ENCODE results near the gene DCC. TPM values are rescaled to one million over a fixed set of nuclear protein-coding genes. Genes with fewer than 3 reads are reported as not detected.

DCC gene
- polyA plus RNA-seq, 4 donors = 7.6 to 13.7 (median 9.5) TPM

- DNase-seq (ENCODE audit: low read depth in 4 of 4, low spot score in 2 of 4) = no peak
These were observed 941.4 kb downstream of the DCC start for GRCh38 chr18:53281406-53281805.

- DNase-seq (ENCODE audit: low read depth in 4 of 4, low spot score in 2 of 4) = no peak
These were observed 943.7 kb downstream of the DCC start for GRCh38 chr18:53283708-53284107.

- DNase-seq (ENCODE audit: low read depth in 4 of 4, low spot score in 2 of 4) = peak in 3 of 4 donors; percentile 15 to 45 (median 41)
These were observed 965.5 kb downstream of the DCC start for GRCh38 chr18:53305461-53305860.

- no peak for DNase-seq (ENCODE audit: low read depth in 4 of 4, low spot score in 2 of 4)
These were observed 979.6 kb downstream of the DCC start for GRCh38 chr18:53319628-53320027.

- no peak for DNase-seq (ENCODE audit: low read depth in 4 of 4, low spot score in 2 of 4)
These were observed 982.2 kb downstream of the DCC start for GRCh38 chr18:53322163-53322562.

GRCh38 chr18:53324353-53324752, 984.4 kb downstream of the DCC start:
- DNase-seq (ENCODE audit: low read depth in 4 of 4, low spot score in 2 of 4) = no peak

- DNase-seq (ENCODE audit: low read depth in 4 of 4, low spot score in 2 of 4) = no peak
These were observed 1020.8 kb downstream of the DCC start for GRCh38 chr18:53360501-53361443.

GRCh38 chr18:53375621-53376020, 1035.6 kb downstream of the DCC start:
- DNase-seq (ENCODE audit: low read depth in 4 of 4, low spot score in 2 of 4) = no peak

- peak in 2 of 4 donors; percentile 41 to 65 for DNase-seq (ENCODE audit: low read depth in 4 of 4, low spot score in 2 of 4)
These were observed 1040.2 kb downstream of the DCC start for GRCh38 chr18:53380063-53380639.

GRCh38 chr18:53382870-53383269, 1042.9 kb downstream of the DCC start:
- no peak for DNase-seq (ENCODE audit: low read depth in 4 of 4, low spot score in 2 of 4)

GRCh38 chr18:53385889-53386288, 1045.9 kb downstream of the DCC start:
- no peak for DNase-seq (ENCODE audit: low read depth in 4 of 4, low spot score in 2 of 4)

GRCh38 chr18:53387581-53387980, 1047.6 kb downstream of the DCC start:
- DNase-seq (ENCODE audit: low read depth in 4 of 4, low spot score in 2 of 4) = no peak

- DNase-seq (ENCODE audit: low read depth in 4 of 4, low spot score in 2 of 4) = no peak
These were observed 1062.7 kb downstream of the DCC start for GRCh38 chr18:53402670-53403069.

- no peak for DNase-seq (ENCODE audit: low read depth in 4 of 4, low spot score in 2 of 4)
These were observed 1068.3 kb downstream of the DCC start for GRCh38 chr18:53408271-53408670.

- DNase-seq (ENCODE audit: low read depth in 4 of 4, low spot score in 2 of 4) = no peak
These were observed 1071.5 kb downstream of the DCC start for GRCh38 chr18:53411511-53411910.

- no peak for DNase-seq (ENCODE audit: low read depth in 4 of 4, low spot score in 2 of 4)
These were observed 1077.0 kb downstream of the DCC start for GRCh38 chr18:53417003-53417402.

GRCh38 chr18:53421869-53422268, 1081.9 kb downstream of the DCC start:
- DNase-seq (ENCODE audit: low read depth in 4 of 4, low spot score in 2 of 4) = no peak

GRCh38 chr18:53422896-53423295, 1082.9 kb downstream of the DCC start:
- no peak for DNase-seq (ENCODE audit: low read depth in 4 of 4, low spot score in 2 of 4)

- DNase-seq (ENCODE audit: low read depth in 4 of 4, low spot score in 2 of 4) = no peak
These were observed 1086.7 kb downstream of the DCC start for GRCh38 chr18:53426666-53427184.

GRCh38 chr18:53441761-53442414, 1101.9 kb downstream of the DCC start:
- no peak for DNase-seq (ENCODE audit: low read depth in 4 of 4, low spot score in 2 of 4)

GRCh38 chr18:53442415-53442783, 1102.4 kb downstream of the DCC start:
- DNase-seq (ENCODE audit: low read depth in 4 of 4, low spot score in 2 of 4) = no peak
